CD4-positive, CD25-positive, alpha-beta regulatory T cell (primary cell): Measurements from ENCODE around the gene THTPA. TPM values are rescaled to one million over a fixed set of nuclear protein-coding genes. Genes with fewer than 3 reads are reported as not detected.

Source experiments
- ATAC-seq, 2 donors: fragments of 150-1000 bp; cut with Tn5 transposase; one replicate each; pipeline ENCODE4 v1.10.0; 2021; ENCODE audit warnings: low read depth in 2 of 2, moderate number of reproducible peaks in 2 of 2, moderate library complexity in 1 of 2
- DNase-seq, 3 donors: peaks; one replicate each; pipeline versions ENCODE4 v3.0.0 to v3.0.0-alpha.2; 2012 to 2022; ENCODE audit warnings: mixed read lengths in 1 of 3
- H3K27ac ChIP-seq: one replicate; pipeline ENCODE4 v1.7.0; 2013; ENCODE audit warnings: mild to moderate bottlenecking, low read length; ENCODE audit not compliant: insufficient read depth, poor library complexity, severe bottlenecking
- H3K27me3 ChIP-seq: one replicate; pipeline ENCODE4 v1.7.0; 2013; ENCODE audit warnings: low read length; ENCODE audit not compliant: control insufficient read depth, insufficient read depth
- H3K36me3 ChIP-seq: one replicate; pipeline ENCODE4 v1.7.0; 2013; ENCODE audit warnings: mild to moderate bottlenecking, low read length, moderate library complexity; ENCODE audit not compliant: control insufficient read depth, insufficient read depth
- H3K4me1 ChIP-seq: 2 replicates; pipeline ENCODE4 v1.7.0; 2013; ENCODE audit warnings: mild to moderate bottlenecking, low read length; ENCODE audit not compliant: insufficient read depth, control insufficient read depth, poor library complexity, severe bottlenecking
- H3K4me3 ChIP-seq: one replicate; pipeline ENCODE4 v1.7.0; 2013; ENCODE audit warnings: low read depth, mild to moderate bottlenecking, low read length, moderate library complexity
- H3K9me3 ChIP-seq, 2 experiments: 1 replicate in 1 of 2; 2 replicates in 1 of 2; pipeline ENCODE4 v1.7.0; 2013; ENCODE audit warnings: low read length in 2 of 2, mild to moderate bottlenecking in 1 of 2, moderate library complexity in 1 of 2; ENCODE audit not compliant: control insufficient read depth in 2 of 2
- H3K27ac Mint-ChIP-seq, 3 donors: one replicate each; pipeline ENCODE4 v1.8.0; 2020 to 2022; ENCODE audit warnings: mild to moderate bottlenecking in 3 of 3, mixed read lengths in 3 of 3, moderate library complexity in 2 of 3
- H3K27me3 Mint-ChIP-seq: one replicate; pipeline ENCODE4 v1.8.0; 2022; ENCODE audit warnings: mild to moderate bottlenecking, mixed read lengths
- H3K36me3 Mint-ChIP-seq: one replicate; pipeline ENCODE4 v1.8.0; 2020; ENCODE audit warnings: mixed read lengths
- H3K4me1 Mint-ChIP-seq, 4 donors: one replicate each; pipeline ENCODE4 v1.8.0; 2020 to 2022; ENCODE audit warnings: mixed read lengths in 4 of 4, mild to moderate bottlenecking in 1 of 4
- H3K4me3 Mint-ChIP-seq, 4 donors: one replicate each; pipeline ENCODE4 v1.8.0; 2020 to 2022; ENCODE audit warnings: mild to moderate bottlenecking in 4 of 4, mixed read lengths in 4 of 4, moderate library complexity in 3 of 4
- H3K9me3 Mint-ChIP-seq, 7 donors: one replicate each; pipeline ENCODE4 v1.8.0; 2020 to 2022; ENCODE audit warnings: mixed read lengths in 7 of 7, mild to moderate bottlenecking in 3 of 7, moderate library complexity in 2 of 7
- polyA plus RNA-seq, 4 donors: library from polyadenylated mRNA; unstranded; fragments of 300-500 nt; fragmentation: Illumina TruSeq; gene quantifications; one replicate each; pipeline ENCODE4 v1.2.3, GENCODE V29; 2021
- total RNA-seq: library from RNA; stranded (reverse); gene quantifications from one replicate; pipeline ENCODE4 v1.2.3, GENCODE V29; 2022

The THTPA gene
- total and polyA plus RNA-seq, 5 donors from 2014 or later, result 7.5 to 14.6 (median 11.0) TPM

DNA sequence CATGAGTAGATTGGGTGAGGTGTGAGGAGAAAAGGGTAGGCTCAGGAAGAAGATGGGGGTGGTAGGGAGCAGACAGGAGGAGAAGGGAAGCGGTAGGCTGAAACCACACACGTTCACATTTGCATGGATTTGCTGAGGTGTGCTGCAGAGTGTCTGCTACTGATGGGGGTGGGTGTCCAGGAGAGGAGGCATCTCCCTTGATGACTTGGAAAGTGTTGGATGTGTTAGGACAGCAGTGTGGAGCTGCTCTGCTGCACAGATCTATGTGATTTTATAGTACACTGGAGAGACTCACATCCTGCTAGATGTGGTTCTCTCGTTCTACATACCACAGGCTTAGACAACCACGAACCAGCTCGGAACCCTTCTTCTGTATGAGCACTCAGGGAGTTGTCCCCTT is 13.8 kb upstream of the THTPA start:
- H3K4me3 ChIP-seq, result no peak overlapping the region
- H3K27ac Mint-ChIP-seq, result no peak overlapping the region
- ATAC-seq (no peak), DNase-seq (no peak)
- peaks cover 15% of the 10 kb centered on the region for H3K27me3 Mint-ChIP-seq
- H3K4me3 Mint-ChIP-seq, result no peak overlapping the region
- H3K36me3 ChIP-seq, result no peaks in the 10 kb centered on the region
- H3K4me1 ChIP-seq, result no peaks in the 10 kb centered on the region
- peaks cover 0 to 1% (median 0%) of the 10 kb centered on the region in 7 donors for H3K9me3 Mint-ChIP-seq
- H3K36me3 Mint-ChIP-seq, result no peaks in the 10 kb centered on the region
- no peak overlapping the region for H3K27ac ChIP-seq
- H3K4me1 Mint-ChIP-seq, result no peaks in the 10 kb centered on the region
- H3K9me3 ChIP-seq, result no peaks in the 10 kb centered on the region
- H3K27me3 ChIP-seq, result no peaks in the 10 kb centered on the region

DNA sequence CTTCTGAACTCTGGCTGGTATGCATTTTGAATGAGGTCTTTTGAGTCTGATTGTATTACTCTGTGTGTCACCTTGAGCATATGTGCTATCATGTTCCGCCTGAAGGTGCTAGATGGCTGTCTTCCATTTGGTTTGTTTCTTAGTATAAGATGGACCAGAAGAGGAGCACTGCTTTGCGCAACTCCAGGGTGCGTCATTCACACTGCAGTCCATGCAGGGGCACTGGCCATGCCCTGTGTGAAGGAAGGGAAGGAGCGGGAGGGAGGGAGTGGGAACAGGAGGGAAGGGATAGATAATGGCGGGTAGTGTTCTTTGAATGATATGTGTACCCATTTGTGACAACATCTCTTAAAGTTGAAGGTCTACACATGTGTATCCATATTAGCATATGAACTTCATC is 12.7 kb upstream of the THTPA start:
- Histone ChIP-seq H3K4me3 (no peak overlapping the region), H3K27me3 (no peaks in the 10 kb centered on the region), H3K4me1 (no peaks in the 10 kb centered on the region), H3K27ac (no peak overlapping the region), H3K9me3 (no peaks in the 10 kb centered on the region), H3K36me3 (no peaks in the 10 kb centered on the region)
- H3K27me3 Mint-ChIP-seq, result peaks cover 15% of the 10 kb centered on the region
- H3K4me3 Mint-ChIP-seq, result no peak overlapping the region
- H3K36me3 Mint-ChIP-seq, result no peaks in the 10 kb centered on the region
- peaks cover 0 to 1% (median 0%) of the 10 kb centered on the region in 7 donors for H3K9me3 Mint-ChIP-seq
- ATAC-seq (no peak), DNase-seq (no peak)
- H3K27ac Mint-ChIP-seq, result no peak overlapping the region
- H3K4me1 Mint-ChIP-seq, result no peaks in the 10 kb centered on the region

DNA sequence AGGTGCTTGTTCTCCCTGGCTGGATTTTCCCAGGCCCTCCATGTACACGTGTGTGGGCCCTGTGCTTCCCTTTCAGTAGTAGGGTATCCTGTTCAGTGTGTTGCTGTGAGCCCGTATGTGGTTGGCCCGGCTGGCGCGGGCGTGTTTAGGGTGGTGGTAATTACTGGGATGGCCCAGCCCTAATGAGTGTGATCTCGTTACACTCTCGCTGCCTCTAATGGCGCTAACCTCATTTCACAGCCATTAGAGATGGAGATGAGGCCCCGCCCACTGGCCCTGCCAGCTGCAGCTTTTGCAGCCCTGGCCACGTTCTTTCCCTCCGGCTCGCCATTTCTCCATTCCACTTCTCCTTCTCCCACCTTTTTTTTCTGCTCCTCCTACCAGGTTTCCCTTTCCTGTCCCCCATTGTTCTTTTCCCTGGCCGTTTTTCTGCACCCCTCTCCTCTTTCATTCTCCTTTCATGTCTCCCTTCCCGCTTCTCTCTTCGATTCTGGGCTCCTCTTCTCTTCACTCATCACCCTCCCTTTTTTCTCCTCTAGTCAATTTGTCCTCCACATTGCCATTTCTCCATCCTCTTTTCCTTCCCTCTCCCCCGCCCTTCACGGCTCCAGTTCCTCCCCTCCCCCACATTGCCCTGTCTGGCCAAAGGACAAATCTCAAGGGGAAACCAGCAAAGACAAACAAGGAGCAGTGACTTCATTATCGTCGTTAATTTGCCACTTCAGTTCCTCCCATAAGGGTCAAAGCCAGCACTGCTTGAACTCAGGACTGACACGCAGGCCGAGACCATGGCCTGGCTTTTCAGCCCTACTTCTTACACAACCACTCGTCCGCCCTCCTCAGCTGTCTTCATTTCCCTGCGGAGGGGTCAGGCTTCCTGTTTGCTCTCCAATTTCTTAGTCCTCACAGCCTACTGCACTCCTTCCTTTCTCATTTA is 11.3 kb upstream of the THTPA start:
- H3K4me3 Mint-ChIP-seq, result no peak overlapping the region
- Histone ChIP-seq H3K36me3 (no peaks in the 10 kb centered on the region), H3K27ac (no peak overlapping the region), H3K27me3 (peaks cover 5% of the 10 kb centered on the region), H3K4me1 (no peaks in the 10 kb centered on the region), H3K4me3 (no peak overlapping the region), H3K9me3 (no peaks in the 10 kb centered on the region)
- H3K27me3 Mint-ChIP-seq, result peaks cover 9% of the 10 kb centered on the region
- no peaks in the 10 kb centered on the region for H3K9me3 Mint-ChIP-seq
- H3K27ac Mint-ChIP-seq, result no peak overlapping the region
- no peak for DNase-seq
- no peaks in the 10 kb centered on the region for H3K36me3 Mint-ChIP-seq
- H3K4me1 Mint-ChIP-seq, result no peaks in the 10 kb centered on the region
- ATAC-seq, result no peak

DNA sequence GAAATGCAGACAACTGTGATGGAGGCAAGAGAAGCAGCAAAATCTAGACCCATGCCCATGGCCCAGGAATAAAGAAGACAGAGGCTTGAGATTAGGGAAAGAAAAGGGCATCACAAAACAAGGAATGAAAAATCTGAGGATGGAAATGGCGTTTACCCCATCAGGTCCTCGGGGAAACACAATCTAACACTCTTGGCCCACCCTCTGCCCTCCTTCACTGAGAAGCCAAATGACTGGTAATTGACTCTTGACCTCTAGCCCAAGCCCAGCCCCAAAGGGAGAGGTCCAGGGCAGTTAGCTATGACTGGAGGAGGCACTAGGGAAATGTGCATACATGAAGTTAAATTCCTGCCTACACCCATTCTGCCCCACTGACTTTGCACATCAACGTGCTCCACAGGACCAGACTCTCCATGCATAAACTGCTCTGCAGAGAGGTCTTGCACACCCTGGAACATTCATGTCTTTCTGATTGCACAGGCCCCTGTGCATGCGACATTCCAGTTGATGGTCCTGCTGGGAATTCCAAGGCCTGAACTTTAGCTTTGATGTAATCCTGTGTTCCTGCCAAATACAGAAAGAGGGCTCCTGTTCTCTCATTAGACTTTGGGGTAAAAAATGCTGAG is 10.2 kb upstream of the THTPA start:
- H3K9me3 Mint-ChIP-seq, result no peaks in the 10 kb centered on the region
- H3K4me3 Mint-ChIP-seq, result no peak overlapping the region
- ATAC-seq (no peak), DNase-seq (no peak)
- Histone ChIP-seq H3K27ac (no peak overlapping the region), H3K36me3 (no peaks in the 10 kb centered on the region), H3K9me3 (no peaks in the 10 kb centered on the region), H3K4me1 (peaks cover 3% of the 10 kb centered on the region), H3K27me3 (peaks cover 11% of the 10 kb centered on the region), H3K4me3 (no peak overlapping the region)
- H3K27ac Mint-ChIP-seq, result no peak overlapping the region
- peaks cover 9% of the 10 kb centered on the region for H3K27me3 Mint-ChIP-seq
- H3K4me1 Mint-ChIP-seq, result no peaks in the 10 kb centered on the region
- H3K36me3 Mint-ChIP-seq, result no peaks in the 10 kb centered on the region

DNA sequence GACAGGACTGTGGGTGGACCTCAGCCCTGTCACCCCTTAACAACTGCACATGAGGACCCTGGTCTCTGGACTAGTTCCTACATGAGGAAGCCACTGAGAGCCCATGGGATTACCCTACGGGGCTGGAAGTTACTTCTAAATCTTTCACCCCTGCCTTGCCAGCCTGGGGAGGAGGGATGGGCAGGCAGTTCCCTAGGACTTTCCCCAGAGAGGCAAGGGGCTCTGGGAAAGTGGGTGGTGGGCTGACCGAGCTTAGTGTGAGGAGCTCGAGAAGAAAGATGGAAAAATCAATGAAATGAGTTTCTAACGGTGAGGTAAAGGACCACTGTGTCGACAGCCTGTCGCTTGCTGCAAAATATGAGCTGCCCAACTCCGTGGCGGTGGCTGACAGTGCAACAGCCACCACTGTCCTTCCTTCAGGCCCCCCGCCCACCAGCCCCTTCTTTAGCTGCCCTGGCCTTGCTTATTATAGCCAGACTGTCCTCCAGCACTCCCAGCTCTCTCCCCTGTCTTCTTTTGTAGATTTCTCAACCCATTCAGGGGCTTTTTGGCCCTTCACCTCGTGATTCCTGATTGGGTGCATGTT is 9.5 kb upstream of the THTPA start:
- Mint-ChIP-seq H3K4me3 (no peak overlapping the region), H3K27ac (no peak overlapping the region), H3K4me1 (peaks cover 0 to 3% (median under 1%) of the 10 kb centered on the region in 4 donors), H3K27me3 (peaks cover 14% of the 10 kb centered on the region), H3K9me3 (no peaks in the 10 kb centered on the region), H3K36me3 (no peaks in the 10 kb centered on the region)
- Histone ChIP-seq H3K36me3 (no peaks in the 10 kb centered on the region), H3K27ac (no peak overlapping the region), H3K27me3 (peaks cover 11% of the 10 kb centered on the region), H3K9me3 (no peaks in the 10 kb centered on the region), H3K4me1 (peaks cover 10% of the 10 kb centered on the region), H3K4me3 (no peak overlapping the region)
- ATAC-seq (no peak), DNase-seq (no peak)

DNA sequence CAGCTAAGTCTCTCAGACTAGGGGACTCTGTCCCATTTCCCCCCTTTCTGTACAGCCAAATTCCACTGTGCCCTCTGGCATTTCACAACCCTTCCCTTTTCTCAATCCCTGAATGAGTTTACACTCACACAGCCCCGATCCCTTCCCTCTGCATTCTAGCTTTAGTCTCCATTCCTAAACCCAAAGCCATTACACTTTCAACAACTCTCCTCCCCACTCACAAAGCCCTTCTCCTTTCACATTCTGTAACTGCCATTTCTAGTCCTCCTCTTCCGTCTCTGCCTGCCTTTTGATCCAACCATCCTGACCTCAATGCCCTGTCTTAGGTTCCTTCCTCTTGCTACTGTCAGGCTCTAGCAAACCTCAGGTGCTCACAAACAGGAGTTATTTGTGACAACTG is 8.1 kb upstream of the THTPA start:
- no peaks in the 10 kb centered on the region for H3K36me3 ChIP-seq
- H3K9me3 Mint-ChIP-seq, result no peaks in the 10 kb centered on the region
- DNase-seq (no peak), ATAC-seq (no peak)
- H3K4me3 ChIP-seq, result no peak overlapping the region
- H3K27ac Mint-ChIP-seq, result no peak overlapping the region
- H3K4me1 Mint-ChIP-seq, result peaks cover 0 to 10% (median 4%) of the 10 kb centered on the region in 4 donors
- peaks cover 13% of the 10 kb centered on the region for H3K27me3 Mint-ChIP-seq
- no peak overlapping the region for H3K4me3 Mint-ChIP-seq
- peaks cover 16% of the 10 kb centered on the region for H3K4me1 ChIP-seq
- no peaks in the 10 kb centered on the region for H3K9me3 ChIP-seq
- H3K27ac ChIP-seq, result no peak overlapping the region
- H3K27me3 ChIP-seq, result peaks cover 11% of the 10 kb centered on the region
- no peaks in the 10 kb centered on the region for H3K36me3 Mint-ChIP-seq

DNA sequence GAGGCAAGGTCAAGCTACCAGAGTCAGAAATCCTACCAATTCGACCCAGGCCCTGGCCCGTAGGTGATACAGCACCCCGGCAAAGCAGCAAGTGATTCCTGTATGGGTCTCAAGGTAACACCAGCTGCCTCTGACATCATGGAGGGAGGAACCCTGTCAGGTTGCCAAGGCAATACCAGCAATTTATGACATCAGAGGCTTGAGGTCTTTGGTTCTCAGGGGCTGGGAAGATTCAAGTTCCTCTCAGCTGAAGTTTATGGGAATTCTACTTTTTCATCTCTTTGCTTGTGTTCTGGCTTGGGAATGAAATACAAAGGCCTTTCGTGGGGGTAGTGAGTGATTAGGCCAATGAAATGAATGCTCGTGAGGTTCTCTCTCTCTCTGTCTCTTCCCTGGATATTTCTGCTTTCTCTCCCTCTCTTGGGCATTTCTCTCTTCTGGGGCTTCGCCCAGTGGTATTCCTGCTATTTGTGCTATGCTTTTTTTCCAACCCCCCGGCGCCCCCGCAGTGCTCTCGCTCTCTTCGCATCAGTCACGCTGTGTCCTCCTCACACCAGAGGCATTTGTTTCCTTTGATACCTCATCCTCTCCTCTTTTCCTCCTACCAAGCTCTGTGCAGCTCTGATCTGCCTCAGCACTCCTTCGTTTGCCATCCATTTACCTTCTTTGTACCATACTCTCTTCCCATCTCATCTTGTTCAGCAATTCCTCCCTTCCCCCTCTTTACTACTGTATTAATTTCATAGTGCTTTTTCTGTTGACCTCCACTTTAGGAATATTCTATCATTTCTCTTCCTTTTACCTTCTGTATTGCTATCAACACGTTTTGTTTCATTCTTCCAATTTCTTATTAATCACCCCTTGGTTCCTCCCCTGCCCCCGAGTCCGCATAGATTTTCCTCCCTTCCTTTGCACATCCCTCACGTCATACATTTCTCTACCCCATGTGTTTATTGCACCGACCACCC is 7.4 kb upstream of the THTPA start:
- Mint-ChIP-seq H3K36me3 (no peaks in the 10 kb centered on the region), H3K4me3 (no peak overlapping the region), H3K4me1 (peaks cover 0 to 10% (median 4%) of the 10 kb centered on the region in 4 donors), H3K9me3 (no peaks in the 10 kb centered on the region), H3K27ac (no peak overlapping the region), H3K27me3 (peaks cover 13% of the 10 kb centered on the region)
- peaks cover 11% of the 10 kb centered on the region for H3K27me3 ChIP-seq
- no peak for ATAC-seq
- no peaks in the 10 kb centered on the region for H3K36me3 ChIP-seq
- peaks cover 16% of the 10 kb centered on the region for H3K4me1 ChIP-seq
- H3K27ac ChIP-seq, result no peak overlapping the region
- H3K9me3 ChIP-seq, result no peaks in the 10 kb centered on the region
- DNase-seq, result no peak
- no peak overlapping the region for H3K4me3 ChIP-seq
